Stimulated activated naive CD8-positive, alpha-beta T cell treated with anti-CD3 and anti-CD28 coated beads, Interleukin-15, amount 100 ng/mL, for 72 hours (primary cell): ENCODE results near the gene MPND.

Source experiments
- ATAC-seq: fragments of 150-1000 bp; cut with Tn5 transposase; 2 replicates; pipeline ENCODE4 v1.10.0; 2021; ENCODE audit warnings: mild to moderate bottlenecking, moderate library complexity
- DNase-seq, 2 donors: peaks; one replicate each; pipeline ENCODE4 v3.0.0; 2021 to 2022
- H3K27ac Mint-ChIP-seq, 2 donors: one replicate each; pipeline ENCODE4 v1.8.0; 2022; ENCODE audit warnings: mild to moderate bottlenecking in 2 of 2, mixed read lengths in 2 of 2, moderate library complexity in 2 of 2
- H3K27me3 Mint-ChIP-seq: one replicate; pipeline ENCODE4 v1.8.0; 2022; ENCODE audit warnings: mixed read lengths
- H3K4me1 Mint-ChIP-seq: one replicate; pipeline ENCODE4 v1.8.0; 2022; ENCODE audit warnings: mild to moderate bottlenecking, mixed read lengths
- H3K4me3 Mint-ChIP-seq, 2 donors: one replicate each; pipeline ENCODE4 v1.8.0; 2022; ENCODE audit warnings: mild to moderate bottlenecking in 2 of 2, mixed read lengths in 2 of 2, moderate library complexity in 1 of 2
- H3K9me3 Mint-ChIP-seq, 2 donors: one replicate each; pipeline ENCODE4 v1.8.0; 2022; ENCODE audit warnings: mixed read lengths in 2 of 2

MPND gene, protein sequence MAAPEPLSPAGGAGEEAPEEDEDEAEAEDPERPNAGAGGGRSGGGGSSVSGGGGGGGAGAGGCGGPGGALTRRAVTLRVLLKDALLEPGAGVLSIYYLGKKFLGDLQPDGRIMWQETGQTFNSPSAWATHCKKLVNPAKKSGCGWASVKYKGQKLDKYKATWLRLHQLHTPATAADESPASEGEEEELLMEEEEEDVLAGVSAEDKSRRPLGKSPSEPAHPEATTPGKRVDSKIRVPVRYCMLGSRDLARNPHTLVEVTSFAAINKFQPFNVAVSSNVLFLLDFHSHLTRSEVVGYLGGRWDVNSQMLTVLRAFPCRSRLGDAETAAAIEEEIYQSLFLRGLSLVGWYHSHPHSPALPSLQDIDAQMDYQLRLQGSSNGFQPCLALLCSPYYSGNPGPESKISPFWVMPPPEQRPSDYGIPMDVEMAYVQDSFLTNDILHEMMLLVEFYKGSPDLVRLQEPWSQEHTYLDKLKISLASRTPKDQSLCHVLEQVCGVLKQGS

DNA sequence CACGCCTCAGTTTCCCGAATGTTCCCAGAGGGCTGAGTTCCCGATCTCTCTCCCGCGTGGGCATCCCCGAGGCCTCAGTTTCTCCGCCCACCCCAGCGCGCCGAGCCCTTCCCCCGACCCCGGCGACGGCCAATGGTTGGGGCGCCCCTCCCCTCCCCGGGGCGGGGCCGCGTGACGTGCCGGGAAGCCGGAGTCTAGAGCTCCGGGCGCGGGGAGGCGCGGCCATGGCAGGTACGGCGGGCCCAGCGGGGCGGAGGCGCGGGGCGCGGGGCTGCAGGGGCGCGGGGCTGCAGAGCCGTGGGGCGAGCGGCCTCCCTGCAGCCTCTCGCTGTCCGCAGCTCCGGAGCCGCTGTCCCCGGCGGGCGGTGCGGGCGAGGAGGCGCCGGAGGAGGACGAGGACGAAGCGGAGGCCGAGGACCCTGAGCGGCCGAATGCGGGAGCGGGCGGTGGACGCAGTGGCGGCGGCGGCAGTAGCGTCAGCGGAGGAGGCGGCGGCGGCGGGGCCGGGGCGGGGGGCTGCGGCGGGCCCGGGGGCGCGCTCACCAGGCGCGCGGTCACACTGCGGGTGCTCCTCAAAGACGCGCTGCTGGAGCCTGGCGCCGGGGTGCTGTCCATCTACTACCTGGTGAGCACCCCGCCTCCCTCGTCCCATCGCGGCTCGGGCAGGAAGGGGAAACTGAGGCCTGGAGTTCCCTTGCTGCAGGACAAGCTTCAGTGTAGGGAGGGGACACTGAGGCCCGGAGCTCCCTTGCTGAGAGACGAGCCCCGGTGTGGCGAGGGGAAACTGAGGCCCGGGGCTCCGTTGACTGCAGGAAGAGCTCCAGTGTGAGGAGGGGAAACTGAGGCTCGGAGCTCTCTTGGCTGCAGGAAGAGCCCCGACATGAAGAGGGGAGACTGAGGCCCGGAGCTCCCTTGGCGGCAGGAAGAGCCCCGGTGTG, at the start of gene MPND:
TSS of gene MPND (plus strand) at position 193 of the 938 bp plus-strand sequence. CDS start at position 225, 32 bp downstream.
- H3K9me3 Mint-ChIP-seq: no peaks in the 10 kb centered on the region

DNA sequence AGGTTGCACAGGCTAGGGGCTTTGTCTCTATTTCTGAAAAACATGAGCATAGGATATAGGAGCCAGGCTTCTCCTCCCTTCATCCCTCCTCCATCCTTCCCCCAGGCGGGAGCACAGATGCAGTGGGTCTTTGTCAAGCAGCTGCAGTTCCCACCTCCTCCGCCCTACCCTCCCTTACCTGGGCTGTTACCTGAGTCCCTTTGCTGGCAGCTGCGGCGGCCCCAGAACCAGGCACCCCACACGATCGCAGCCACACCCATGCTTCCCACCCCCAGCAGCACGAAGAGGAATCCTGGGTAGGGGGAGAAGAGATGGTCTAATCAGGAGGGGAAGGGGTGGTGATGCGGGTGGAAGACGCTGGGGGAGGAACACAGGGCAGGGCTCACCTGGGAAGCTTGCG, 49.0 kb upstream of the MPND start:
- no peak overlapping the region for H3K27ac Mint-ChIP-seq
- H3K27me3 Mint-ChIP-seq: no peaks in the 10 kb centered on the region
- DNase-seq (no peak), ATAC-seq (no peak)
- H3K4me1 Mint-ChIP-seq: peaks cover 25% of the 10 kb centered on the region
- no peaks in the 10 kb centered on the region for H3K9me3 Mint-ChIP-seq
- H3K4me3 Mint-ChIP-seq: no peak overlapping the region

More for the DNA sequence above, at the start of gene MPND:
- Mint-ChIP-seq H3K4me3 (peak within 1 kb of the TSS; percentile 87 to 98), H3K27me3 (no peaks in the 10 kb centered on the region), H3K27ac (peak within 1 kb of the TSS; percentile 87 to 92), H3K4me1 (peaks cover 34% of the 10 kb centered on the region)
- peak; percentile 91 to 94 for DNase-seq
- ATAC-seq: peak; percentile 81

DNA sequence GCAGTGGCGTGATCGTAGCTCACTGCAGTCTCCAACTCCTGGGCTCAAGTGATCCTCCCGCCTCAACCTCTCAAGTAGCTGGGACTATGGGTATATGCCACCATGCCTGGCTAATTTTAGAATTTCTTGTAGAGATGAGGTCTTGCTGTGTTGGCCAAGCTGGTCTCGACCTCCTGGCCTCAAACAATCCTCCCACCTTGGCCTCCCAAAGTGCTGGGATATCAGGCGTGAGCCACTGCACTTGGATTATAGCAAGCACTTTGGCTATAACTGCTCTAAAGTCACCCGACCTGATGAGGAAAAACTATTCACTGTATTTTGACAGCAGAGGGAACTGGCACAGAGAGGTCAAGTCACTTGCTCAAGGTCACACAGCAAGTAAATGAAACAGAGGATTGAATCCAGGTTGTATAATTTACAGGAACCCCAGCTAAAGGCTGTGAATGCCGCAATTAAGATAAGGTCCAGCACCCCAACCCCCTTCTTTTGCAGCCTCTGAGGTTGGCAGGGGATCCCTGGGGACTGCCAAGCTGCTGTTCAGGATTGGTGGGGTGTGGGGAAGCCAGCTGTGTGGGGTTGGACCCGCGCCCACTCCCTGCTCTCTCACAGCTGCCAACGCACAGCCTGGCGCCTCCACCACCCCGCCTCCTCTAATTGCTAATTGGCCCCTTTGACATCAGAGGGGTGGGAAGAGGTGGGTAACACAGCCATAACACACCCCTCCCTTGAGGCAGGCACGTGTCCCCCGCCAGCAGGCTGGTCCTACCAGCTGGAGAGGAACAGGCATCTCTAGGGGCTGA, 47.2 kb upstream of the MPND start:
- H3K9me3 Mint-ChIP-seq: no peaks in the 10 kb centered on the region
- no peak overlapping the region for H3K4me3 Mint-ChIP-seq
- ATAC-seq (no peak), DNase-seq (no peak)
- peak overlapping the region in 1 of 2 donors; percentile 85 for H3K27ac Mint-ChIP-seq
- peaks cover 36% of the 10 kb centered on the region for H3K4me1 Mint-ChIP-seq
- no peaks in the 10 kb centered on the region for H3K27me3 Mint-ChIP-seq

DNA sequence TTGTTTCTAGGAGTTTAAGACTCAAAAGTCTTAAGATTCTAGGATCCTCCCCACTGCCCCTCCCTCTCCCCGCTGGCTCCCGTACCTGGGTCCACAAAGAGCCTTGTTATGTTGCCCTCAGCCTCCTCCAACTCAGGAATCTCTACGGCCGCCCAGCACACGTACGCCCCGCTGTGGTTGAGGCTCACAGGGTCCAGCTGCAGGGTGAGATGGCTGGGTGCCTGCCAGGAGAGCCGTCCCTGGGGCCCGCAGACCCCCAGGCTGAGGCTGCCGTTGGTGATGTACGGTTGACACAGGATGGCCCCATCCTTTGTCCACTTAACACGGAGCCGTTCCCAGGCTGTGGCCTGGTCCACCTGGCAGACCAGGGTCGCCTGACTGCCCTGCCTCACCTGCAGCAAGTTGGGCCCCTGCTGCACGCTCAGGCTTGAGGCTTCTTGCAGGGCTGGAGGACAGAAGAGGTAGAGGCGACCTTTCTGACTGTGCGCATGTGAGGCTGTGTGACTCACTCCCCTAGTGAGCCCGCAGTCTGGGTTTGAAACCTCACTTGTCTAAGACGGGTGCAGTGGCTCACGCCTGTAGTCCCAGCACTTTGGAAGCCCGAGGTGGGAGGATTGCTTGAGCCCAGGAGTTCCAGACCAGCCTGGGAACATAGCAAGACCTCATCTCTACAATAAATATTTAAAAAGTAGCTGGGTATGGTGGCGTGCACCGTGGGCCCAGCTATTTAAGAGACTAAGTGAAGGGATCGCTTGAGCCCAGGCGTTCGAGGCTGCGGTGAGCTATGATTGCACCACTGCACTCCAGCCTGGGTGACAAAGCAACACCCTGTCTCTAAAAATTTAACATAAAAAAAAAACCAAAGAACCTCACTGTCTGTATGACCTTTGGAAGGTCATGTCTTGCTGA, 45.2 kb upstream of the MPND start:
- Mint-ChIP-seq H3K9me3 (no peaks in the 10 kb centered on the region), H3K27ac (no peak overlapping the region), H3K4me3 (no peak overlapping the region), H3K27me3 (no peaks in the 10 kb centered on the region), H3K4me1 (peaks cover 56% of the 10 kb centered on the region)
- DNase-seq (peak; percentile 30 to 33), ATAC-seq (peak; percentile 78)

DNA sequence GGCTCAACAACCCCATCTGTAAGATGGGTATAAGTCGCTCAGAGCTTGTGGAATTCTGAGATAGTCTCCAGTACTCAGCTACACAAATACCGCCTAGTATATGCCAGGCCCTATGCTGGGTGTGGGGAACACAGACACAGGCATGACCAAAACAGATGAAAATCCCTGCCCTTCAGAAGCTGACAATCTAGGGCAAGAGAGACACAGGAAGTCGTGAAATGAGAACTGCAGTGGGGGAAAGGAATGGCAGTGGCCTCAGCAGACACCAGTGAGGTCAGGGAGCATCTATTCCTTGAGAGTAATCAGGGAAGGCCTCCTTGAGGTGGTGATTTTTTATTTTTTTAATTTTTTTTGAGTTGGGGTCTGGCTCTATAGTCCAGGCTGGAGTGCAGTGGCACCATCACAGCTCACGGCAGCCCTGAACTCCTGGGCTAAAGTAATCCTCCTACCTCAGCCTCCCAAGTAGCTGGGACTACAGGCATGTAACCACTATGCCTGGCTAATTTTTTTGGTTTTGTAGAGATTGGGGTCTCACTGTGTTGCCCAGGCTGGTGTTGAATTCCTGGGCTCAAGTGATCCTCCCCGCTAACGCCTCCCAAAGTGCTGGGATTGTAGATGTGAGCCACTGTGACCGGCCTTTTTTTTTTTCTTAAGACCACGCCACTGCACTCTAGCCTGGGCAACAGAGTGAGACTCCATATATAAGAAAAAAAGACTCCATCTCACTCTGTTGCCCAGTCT, 44.4 kb upstream of the MPND start:
- Mint-ChIP-seq H3K9me3 (no peaks in the 10 kb centered on the region), H3K4me3 (no peak overlapping the region), H3K27ac (peak overlapping the region in 1 of 2 donors; percentile 0), H3K4me1 (peaks cover 64% of the 10 kb centered on the region), H3K27me3 (no peaks in the 10 kb centered on the region)
- DNase-seq: no peak
- no peak for ATAC-seq

DNA sequence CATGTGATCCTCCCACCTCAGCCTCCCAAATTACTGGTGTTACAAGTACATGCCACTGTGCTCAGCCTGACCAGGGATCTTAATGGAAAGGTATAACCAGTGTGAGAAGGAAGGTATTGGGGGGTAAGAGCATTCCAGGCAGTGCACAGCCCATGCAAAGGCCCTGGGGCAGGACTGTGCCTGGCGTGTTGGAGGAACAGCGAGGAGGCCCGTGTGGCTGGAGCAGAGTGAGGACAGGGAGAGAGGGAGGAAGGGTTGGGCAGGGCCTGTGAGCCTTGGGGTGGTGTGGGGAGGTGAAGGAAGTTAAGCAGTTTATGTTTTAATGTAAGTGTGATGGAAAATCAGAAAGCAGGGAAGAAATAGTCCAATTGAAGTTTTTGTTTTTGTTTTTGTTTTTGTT, 42.8 kb upstream of the MPND start:
- H3K27ac Mint-ChIP-seq: peak overlapping the region in 1 of 2 donors; percentile 75
- H3K4me1 Mint-ChIP-seq: peaks cover 75% of the 10 kb centered on the region
- no peaks in the 10 kb centered on the region for H3K9me3 Mint-ChIP-seq
- peak overlapping the region; percentile 31 to 40 for H3K4me3 Mint-ChIP-seq
- H3K27me3 Mint-ChIP-seq: no peaks in the 10 kb centered on the region
- DNase-seq: no peak
- ATAC-seq: no peak

DNA sequence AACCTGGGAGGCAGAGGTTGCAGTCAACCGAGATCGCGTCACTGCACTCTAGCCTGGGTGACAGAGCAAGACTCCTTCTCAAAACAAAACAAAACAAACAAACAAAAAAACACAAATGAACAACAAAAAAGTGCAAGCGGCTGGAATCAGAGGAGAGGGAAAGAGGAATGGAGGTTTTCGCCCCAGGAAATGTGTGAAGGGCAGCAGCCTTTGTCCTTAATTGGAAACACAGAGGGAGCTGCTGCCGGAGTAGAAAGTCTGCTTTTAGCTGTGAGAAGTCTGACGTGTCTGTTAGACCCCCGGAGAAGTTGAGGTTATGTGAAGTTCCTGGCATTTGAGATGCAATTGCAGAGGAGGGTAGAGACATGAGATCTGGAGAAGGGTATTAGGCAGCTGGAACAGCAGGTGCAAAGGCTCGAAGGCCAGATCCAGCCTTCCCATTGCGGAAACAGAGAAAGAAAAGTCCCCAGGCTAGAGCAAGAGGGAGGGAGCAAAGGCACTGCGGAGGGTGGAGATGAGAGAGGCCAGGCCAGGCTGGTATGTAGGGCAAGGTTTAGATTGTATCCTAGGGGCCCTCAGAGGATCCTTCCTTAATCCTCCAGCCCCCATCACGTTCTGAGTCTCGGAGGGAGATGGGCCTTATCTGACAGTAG, 41.6 kb upstream of the MPND start:
- Mint-ChIP-seq H3K27me3 (no peaks in the 10 kb centered on the region), H3K4me1 (peaks cover 73% of the 10 kb centered on the region), H3K9me3 (no peaks in the 10 kb centered on the region), H3K4me3 (peak overlapping the region; percentile 83 to 88), H3K27ac (peak overlapping the region; percentile 0 to 89)
- ATAC-seq (peak; percentile 34), DNase-seq (no peak)

DNA sequence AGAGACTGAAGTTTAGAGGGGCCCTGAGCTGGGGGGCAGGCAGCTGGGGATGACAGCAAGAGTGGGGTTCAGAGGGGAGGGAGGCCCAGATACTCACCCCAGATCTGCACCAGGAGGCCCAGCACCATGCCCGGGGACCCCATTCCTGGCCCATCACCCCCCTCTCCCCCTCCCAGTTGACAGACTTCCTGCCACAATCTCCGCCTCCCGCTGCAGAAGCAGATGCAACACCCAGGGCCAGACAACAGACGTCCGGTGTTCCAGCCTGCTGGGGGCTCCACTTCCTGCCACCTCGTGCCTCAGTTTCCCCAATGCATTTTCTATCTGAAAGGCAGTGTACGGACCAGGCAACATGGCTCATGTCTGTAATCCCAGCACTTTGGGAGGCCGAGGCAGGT, 41.1 kb upstream of the MPND start, which contains the start of gene TMIGD2:
TSS of gene TMIGD2 (minus strand) at position 147 of the 398 bp plus-strand sequence. CDS start at position 143, 4 bp downstream.
- H3K27ac Mint-ChIP-seq: peak within 1 kb of the TSS; percentile 50 to 91

DNA sequence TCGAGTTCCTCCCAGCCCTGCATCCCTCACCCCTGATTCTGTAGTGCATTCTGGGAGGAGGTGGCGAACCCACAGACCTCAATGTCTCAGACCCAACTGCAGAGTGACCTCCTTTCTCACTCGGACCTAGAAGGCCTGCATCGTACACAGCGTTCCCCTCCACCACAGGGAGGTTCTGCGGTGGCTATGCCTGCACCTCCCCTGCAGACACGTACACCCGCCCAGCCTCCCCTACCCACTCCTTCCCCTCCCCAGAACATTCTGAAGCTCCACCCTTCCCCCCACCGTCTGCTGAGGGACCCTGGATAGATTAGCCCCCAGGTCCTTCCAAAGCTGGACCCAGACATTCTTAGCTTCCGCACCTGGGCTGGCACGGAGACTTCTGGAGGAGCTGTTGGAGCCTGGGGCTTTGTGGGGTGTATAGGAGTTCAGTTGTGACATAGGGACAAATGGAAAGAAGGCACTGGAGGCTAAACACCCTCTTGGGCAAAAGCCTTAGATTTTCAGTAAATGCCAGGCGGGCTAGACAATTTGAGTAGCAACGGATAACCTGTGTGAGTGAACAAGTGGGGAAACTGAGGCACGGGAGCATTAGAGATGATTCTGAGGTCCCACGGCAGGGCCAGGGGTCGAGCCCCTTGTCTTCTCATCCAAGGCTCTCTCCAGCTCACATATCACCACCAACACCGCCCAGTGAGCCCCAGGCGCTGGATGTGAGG, 39.4 kb upstream of the MPND start:
- peak overlapping the region; percentile 78 to 81 for H3K4me3 Mint-ChIP-seq
- DNase-seq: no peak
- no peaks in the 10 kb centered on the region for H3K27me3 Mint-ChIP-seq
- peak overlapping the region in 1 of 2 donors; percentile 31 for H3K27ac Mint-ChIP-seq
- no peaks in the 10 kb centered on the region for H3K9me3 Mint-ChIP-seq
- peaks cover 57% of the 10 kb centered on the region for H3K4me1 Mint-ChIP-seq
- no peak for ATAC-seq

More for the DNA sequence above, 41.1 kb upstream of the MPND start, which contains the start of gene TMIGD2:
- Mint-ChIP-seq H3K4me1 (peaks cover 72% of the 10 kb centered on the region), H3K27me3 (no peaks in the 10 kb centered on the region), H3K9me3 (no peaks in the 10 kb centered on the region), H3K4me3 (peak within 1 kb of the TSS; percentile 83 to 88)
- ATAC-seq (peak; percentile 31), DNase-seq (peak in 1 of 2 donors; percentile 38)

DNA sequence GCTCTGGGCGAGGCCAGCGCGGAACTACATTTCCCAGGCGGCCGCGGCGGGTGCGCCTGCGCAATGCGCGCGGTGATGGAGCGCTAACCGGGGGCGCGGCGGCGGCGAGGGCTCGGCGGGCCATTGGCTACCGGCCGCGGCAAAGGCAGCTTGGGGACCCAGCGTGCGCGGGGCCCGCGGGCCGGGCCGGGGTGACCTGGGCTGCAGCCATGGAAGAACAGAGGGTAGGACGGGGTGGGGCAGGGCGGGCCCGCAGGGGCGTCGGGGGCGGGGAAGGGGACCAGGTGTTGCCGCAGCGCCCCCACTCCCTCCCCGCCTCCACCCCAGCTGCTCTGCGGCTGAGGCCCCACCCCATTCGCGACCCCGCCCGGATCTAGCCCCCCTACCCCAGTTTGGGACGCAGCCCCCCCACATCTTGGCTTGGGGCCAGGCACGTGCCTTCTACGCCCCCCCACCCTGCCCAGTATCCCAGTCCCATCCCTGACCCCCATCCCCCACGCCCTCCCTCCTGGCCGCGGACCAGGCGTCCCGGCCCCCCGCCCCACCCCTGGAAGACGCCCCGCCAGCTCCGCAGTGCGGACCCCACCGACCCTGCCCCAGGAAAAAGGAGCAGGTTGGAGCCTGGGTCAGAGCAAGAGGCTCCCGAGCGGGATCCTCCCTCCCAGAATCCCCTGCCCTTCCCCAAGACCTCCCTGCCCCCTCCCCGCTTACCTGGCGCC, 38.7 kb upstream of the MPND start, which contains the start of gene FSD1:
TSS of gene FSD1 (plus strand) at position 61 of the 719 bp plus-strand sequence. CDS start at position 210, 149 bp downstream.
- Mint-ChIP-seq H3K9me3 (no peaks in the 10 kb centered on the region), H3K4me3 (peak within 1 kb of the TSS; percentile 81 to 89), H3K27ac (peak within 1 kb of the TSS; percentile 31 to 80), H3K4me1 (peaks cover 50% of the 10 kb centered on the region), H3K27me3 (no peaks in the 10 kb centered on the region)
- DNase-seq (peak; percentile 83 to 86), ATAC-seq (peak; percentile 91)

DNA sequence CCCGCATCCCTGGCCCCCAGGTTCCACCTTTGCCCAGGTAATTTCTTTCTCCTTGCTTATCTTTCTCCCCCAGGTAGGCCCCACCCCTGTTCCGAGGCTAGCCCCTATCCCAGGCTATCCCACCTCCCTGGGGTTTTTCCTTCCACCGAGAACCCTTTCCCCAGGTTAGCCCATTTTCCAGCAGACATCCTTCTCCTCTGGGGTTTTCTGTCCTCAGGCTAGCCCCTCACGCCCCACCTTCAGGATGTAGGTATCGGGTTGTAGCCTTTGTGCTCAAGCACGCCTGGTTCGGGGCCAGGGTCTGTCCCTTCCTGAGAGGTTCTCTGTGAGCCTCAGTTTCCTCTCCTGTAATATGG, 38.1 kb upstream of the MPND start:
- H3K27ac Mint-ChIP-seq: peak overlapping the region in 1 of 2 donors; percentile 80

DNA sequence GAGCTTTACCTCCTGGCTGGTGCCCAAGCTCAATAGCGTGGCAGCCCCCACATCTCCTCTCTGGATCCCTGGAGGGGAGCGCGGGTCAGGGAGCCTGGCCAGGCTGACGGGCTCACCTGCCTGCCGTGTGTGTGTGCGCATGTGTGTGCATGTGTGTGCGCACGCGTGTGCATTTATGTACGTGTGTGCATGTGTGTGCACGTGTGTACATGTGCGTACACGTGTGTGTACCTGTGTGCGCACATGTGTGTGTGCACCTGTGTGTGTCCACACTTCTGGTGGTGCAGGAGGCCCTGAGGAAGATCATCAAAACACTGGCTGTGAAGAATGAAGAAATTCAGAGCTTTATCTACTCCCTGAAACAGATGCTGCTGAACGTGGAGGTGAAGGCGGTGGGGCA, 37.7 kb upstream of the MPND start:
- no peak for ATAC-seq
- H3K27ac Mint-ChIP-seq: no peak overlapping the region

More for the DNA sequence above, 38.1 kb upstream of the MPND start:
- H3K4me3 Mint-ChIP-seq: peak overlapping the region; percentile 81 to 89
- DNase-seq (no peak), ATAC-seq (no peak)
- no peaks in the 10 kb centered on the region for H3K27me3 Mint-ChIP-seq
- no peaks in the 10 kb centered on the region for H3K9me3 Mint-ChIP-seq
- H3K4me1 Mint-ChIP-seq: peaks cover 48% of the 10 kb centered on the region

More for the DNA sequence above, 37.7 kb upstream of the MPND start:
- H3K4me3 Mint-ChIP-seq: peak overlapping the region; percentile 81 to 89
- H3K4me1 Mint-ChIP-seq: peaks cover 44% of the 10 kb centered on the region
- no peaks in the 10 kb centered on the region for H3K27me3 Mint-ChIP-seq
- no peak for DNase-seq
- no peaks in the 10 kb centered on the region for H3K9me3 Mint-ChIP-seq
